Fibroblast of skin of right biceps (primary cell): Measurements from ENCODE around the gene SKAP1.
"Not testable (repeated sequence)": the region's sequence is repeated elsewhere in the genome, so short reads cannot be mapped to it uniquely, and the experiment has no call there.

Source experiments
- DNase-seq: peaks from one replicate; pipeline ENCODE4 v3.0.0-alpha.2; 2013

SKAP1 gene

DNA sequence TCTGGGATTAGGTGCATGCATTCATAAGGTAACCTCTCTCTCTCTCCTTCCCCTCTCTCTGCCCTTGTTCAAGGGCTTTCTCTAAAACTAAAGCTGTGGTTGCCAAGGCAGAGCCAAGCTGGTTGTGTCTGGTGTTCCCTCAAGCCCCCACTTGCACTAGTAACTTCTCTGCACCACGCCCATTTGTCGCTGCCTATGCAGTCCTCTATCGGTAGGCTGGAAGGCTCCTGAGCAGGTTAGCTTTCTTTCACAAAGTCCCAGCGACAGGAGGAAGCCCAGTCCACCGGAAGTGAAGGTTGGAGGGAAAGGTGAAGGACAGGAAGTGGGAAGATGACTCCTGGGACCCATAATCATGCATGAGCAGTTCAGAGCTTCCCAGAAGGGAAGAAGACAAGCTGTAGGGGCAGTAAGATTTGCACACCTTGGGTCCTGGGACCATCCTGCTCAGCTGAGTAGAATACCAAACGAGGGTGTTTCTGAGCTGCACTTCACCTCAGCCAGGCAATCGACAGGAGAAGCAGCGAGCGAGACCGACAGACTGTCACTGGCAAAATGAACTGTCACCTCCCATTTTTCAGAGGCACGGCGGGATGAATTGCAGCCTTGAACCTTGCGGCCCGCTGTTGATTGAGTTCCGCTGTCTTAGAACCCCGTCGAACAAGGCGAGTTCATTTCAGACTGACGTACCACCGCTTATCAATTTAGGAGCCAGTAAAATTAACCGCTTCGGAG is 14.7 kb upstream of the SKAP1 start:
- DNase-seq, result no peak

DNA sequence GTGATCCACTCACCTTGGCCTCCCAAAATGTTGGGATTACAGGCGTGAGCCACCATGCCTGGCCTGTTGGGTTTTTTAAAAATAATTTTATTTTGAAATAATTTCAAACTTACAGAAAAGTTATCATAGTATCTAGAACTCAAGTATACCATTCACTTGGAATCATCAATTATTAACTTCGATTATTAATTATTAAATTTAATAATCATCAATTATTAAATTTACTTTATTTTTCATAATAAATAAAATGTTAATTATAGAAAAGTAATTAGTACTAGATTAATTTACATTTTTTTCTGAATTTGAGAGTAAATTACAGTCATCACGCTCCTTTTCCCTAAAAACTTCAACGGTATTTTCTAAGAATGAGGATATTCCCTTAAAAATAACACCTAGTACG is 13.7 kb upstream of the SKAP1 start:
- DNase-seq, result no peak

DNA sequence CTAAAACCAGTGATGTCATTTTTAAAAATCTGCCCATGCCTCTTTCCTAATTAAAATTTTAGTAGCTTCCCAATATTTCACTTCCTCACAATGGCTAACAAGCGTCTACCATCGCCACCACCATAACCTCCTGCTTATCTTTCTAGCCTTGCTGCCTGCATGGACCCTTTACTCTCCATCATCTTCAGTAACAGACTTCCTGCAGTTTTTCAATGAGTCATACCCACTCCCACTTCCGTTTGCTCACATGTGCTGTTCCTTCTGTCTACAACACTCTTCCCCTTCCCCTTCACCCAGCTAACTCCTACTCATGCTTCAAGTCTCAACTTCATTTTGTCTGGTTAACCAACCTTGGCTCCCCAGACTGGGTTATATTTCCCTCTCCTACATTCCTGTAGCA is 12.8 kb upstream of the SKAP1 start:
- no peak for DNase-seq

DNA sequence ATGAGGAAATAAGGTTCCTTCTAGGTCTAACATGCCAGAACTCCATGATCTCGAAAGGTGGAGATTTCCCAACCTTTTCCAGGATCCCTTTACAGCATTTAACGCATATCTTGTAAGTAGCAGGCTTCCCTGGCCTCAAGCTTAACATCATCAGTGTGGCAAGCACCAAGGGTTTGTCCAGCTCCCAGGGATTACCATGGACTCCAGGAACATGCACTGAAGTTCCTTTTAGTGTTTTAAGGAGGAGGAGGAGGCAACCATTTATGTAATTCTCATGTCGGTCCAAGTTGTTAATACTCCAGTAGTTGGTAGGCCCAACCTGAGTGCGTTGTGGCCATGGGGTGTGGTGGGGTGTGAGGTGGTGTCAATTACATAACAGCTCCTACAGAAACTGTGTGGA is 11.8 kb upstream of the SKAP1 start:
- DNase-seq, result no peak

DNA sequence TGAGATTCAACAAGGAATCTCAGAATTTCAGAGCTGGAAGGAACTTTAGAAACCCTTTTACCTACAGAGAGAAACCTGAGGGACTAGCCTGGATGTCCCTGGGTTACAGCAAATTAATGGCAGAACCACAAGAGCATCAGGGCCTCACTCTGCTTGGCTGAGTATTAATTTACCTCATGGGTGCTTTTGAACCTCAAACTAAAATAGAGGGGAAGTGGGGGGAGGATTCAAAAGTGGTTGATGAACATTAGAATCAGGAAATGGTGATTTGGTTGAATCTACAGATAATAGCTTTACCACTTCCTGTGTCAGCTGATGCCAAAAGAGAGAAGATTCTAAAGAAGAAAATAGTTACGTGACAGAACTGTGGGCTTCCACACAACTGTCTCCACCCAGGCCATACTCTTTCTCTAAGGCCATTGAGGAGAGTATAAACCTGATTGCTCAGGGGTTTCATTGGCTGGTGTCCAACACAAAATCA is 11.3 kb upstream of the SKAP1 start:
- peak; percentile 38 for DNase-seq

DNA sequence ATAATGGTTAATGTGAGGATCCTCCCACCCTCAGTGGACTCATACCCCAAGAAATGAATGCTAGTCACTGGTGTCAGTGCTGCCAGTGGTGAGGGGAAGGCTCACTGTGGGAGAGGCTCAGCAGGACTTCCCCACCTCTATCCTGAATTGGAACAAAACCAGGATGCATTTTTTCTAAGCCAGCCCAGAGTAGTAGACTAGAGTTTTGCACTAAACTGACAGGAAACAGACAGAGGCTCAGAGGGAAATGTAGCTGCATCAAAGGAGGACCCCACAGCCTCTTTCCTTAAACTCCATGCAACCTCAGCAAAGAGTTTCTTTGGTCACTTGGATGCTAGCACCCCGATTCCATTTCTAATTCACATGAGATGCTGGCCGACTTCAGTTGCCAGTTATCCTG is 10.7 kb upstream of the SKAP1 start:
- DNase-seq, result no peak

DNA sequence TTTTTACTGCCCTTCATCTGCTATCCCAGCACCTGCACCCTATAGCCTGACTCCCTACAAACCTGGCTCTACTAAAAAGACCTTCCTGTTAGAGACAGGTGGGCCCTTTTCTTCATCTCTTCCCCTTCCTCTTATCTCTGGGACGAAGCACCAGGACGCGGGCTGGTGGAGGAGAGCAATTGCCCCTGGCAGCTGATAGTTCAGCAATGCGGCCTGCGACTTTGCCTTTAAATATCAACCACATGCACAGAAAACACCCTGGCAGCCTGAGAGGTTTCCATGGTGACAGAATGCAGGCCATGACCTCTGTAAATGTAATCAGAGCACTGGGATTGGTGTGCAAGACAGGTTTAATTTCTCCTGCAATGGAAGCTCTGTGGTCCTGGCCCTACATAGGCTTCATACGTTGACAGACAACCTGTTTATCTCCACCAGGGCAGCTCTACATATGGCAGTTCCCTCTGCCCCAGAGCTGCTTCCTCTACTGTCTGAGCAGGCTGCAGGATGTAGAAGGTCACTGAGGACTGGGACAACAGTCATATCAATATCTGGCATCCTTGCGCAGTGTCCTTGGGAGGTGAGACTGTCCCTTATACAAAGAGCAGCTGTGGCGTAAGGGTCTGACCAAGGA is 10.0 kb upstream of the SKAP1 start:
- DNase-seq, result no peak

DNA sequence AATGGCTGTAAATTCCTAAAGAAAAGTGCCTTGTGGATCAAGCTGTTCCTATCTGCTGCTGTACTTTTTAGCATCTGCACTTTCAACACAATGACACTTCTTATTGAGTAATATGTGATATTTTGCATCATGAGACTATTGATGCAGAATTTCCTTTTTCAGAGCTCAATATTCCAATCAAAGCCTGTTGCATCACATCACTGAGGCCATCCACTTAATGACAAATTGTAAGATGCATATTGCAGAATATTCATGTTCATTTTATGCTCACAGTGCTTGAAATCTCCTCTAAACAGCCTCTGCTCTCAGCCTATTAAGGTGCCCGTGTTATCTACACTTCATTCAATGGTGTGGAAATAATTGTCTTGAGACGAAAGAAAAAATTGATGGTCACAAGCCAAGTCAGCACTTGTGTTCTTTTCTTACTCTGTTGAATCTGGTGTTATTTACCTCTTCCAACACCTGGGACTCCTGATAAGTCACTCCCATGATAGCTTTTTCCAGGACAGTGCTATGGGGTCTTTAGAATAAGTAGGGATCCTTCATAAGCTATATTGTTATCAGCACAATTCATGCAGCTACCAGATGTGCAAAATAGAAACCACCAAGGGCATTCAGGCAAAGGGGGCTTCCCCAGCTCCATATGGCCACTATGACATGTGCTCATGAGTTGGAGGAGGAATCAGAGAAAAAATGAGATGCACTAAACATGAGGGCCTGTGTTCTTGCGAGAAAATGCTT is 9.3 kb upstream of the SKAP1 start:
- DNase-seq, result no peak

DNA sequence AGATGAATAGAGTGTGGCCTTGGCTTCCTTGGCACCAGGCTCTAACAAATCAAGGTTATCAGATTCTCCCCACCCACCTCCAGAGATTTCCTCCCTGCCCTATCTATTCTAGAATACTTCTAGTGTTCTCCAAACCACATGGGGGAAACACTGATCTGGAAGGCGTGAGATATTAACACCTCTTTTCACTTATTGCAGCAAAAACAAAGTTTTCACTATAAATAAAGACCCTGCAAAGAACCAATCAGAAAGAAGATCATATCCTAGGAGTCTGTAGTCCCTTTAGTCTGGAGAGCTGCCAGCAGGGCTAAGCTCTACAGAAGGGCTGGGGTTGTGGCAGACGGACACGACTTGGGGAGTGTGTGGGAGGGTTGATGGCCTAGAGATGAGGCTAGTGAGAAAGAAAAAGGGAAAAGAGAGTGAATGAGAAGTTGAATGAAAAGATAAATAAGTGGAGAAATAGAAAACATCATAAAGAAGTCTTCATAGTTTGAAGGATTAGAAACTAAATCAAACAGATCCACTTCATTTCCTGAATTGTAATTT is 8.6 kb upstream of the SKAP1 start:
- no peak for DNase-seq

DNA sequence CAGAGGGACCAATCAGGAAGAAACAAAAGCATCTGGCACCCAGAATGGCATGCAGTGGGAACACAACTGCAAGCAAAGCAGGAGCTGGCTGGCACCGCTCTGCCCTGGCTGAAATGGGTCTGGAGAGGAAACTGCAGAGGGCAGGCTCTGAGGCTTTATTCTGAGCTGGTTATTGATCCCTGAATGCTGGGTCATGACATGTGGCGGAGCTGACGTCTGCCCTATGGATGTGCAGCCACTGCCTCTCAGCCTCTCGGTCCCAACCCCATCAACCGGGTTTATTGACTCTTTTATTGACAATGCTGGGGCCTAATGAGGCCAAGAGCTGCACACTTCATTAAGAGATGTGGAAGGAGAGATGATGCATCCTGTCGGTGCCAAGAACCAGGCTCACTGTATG is 3.9 kb upstream of the SKAP1 start:
- no peak for DNase-seq

DNA sequence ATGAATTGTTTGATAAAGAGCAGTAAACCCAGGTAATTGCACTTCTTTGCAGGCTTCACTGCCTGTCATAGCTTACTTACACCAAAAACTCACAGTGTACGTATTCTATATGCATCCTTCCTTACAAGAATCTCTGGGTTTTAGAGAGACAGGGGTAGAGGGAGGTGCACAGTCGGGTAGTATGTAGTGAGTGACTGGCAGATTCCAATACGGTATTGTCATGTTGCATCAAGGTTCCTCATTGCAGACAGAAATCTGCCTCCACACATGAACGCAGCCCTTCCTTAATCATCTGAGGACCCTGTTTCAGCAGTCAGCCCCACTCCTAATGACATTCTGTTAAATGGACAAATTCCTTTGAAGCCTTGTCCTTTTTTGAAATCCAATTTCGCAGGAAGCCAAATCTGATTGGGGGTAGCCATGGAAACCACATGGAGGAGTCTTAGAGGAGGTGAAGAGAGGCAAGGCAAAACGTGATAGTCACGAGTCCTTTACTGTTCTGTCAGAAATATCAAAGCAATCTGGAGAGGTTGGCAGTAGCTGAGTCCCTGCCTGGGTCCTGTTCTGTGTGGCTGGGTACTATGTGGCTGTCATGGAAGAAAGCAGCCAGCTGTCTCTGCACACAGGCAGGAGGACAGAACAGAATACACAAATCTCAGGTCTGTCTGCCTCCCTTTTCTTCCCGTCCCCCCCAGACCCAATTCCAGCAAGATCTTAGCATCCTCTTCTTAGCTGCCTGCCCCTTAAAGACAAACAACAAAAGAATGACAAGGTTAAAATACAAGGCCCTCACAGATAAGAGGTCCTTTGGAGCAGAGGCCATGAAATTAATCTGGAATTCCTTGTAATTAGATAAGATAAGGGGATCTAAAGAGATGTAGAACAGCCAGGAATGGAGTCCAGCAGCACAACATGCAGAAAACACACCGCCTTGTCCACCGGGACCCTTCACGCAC is 3.1 kb upstream of the SKAP1 start:
- DNase-seq, result peak; percentile 10

DNA sequence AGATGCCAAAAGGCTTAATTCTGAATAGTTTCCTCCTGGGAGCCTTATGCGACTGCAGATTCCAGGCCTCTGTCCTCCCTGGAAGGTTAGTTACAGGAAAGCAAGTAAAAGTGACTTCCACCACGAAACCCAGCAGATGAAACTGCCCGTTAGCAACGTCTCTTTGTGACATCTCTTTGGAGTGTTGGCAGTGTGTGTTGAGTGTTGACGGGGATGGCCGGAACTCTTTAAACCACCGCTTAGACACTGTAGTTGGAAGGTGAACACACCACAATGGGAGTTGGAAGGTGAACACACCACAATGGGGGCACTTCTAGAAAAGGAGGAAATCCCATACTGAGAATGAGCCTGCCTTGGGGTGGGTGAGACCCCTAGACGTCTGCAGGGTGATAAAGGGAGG is 858 bp downstream of the SKAP1 start:
- no peak for DNase-seq

DNA sequence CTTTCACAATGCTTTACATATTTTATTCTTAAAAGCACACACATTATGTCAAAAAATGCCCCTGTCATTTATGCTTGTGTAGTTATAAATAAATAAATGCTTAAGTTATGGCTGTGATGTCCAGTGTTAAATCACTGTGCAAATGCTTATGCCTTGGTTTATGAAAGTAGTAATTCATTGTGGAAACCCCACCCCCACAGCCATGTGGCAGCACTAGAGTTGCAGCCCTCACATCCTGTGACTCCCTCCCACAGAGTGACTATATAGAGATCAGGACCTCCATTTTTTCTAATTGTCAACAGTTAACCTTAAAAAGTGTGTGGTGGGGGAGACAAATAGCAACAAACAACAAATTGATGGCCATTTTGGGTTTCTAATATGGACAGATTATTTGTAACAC is 2.4 kb downstream of the SKAP1 start:
- no peak for DNase-seq

DNA sequence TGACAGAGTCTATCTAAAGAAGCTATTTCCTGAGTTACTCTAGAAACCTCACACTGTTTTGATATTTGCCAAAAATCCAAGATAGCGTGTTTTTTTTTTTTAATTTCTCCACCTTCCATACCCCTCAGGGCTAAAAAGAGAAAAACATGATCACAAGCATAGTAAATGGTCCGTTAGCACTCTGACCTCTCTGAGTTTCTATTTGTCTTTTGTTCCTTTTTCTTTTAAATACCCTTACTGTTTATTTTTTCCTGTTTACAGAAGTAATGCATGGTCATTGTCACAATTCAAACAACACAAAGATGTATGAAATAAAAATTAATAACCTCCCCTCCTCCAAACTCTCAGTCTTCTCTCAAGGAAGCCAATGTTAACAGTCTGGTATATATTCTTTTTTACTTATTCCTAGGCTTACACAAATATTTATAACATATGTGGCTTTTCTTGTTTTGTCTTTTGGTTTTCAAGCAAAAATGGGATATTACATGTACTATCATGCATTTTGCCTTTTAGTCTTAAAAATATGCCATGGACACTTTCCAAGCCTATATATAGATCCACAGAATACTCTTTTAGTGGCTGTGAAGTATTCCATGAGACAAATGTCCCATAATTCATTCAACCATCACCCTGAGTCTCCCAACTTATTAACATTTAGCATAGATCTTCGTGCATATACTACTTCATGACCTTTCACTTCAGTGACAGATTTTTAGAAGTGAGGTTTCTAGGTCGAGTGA is 3.1 kb downstream of the SKAP1 start:
- no peak for DNase-seq

DNA sequence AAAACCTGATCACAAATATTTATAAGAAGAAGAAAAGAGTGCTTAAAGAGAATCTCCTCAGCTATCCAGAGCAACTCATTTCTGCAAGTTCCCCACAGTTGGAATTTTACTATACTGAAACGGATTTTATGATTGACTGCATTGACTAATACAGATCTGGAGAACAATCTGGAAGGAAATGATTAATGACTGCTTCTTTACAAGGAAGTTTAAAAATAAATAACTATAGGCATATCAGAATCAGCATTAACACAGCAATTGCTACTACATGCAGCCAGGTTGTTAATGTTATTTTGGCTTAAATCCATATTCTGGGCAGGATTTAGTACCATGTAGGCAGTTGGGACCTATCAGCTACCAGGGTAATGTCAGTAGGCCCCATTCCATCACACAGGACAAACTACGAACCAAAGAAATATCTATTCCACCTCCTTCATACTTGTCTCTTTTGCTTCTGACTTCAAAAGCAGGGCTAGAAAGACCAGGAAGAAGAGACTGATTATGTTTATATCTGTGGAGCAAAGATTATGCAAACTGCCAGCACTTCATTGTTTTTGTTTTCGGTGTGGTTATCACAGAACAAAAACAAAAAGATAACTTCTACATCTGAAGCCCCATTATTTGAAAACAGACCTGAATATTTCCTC is 3.9 kb downstream of the SKAP1 start:
- no peak for DNase-seq

DNA sequence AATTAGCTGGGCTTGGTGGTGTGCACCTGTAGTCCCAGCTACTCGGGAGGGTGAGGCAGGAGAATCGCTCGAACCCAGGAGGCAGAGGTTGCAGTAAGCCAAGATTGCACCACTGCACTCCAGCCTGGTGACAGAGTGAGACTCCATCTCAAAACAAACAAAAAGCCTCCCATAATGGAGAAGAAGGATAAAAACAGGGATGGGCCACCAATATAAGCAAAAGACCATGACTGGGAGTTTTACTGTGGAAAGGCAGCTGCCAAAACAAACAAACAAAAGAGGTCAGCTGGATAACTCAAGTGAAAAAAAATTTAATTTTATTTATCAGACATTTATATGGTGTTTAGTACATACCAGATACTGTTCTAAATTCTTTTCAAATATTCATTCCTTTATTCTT is 8.0 kb downstream of the SKAP1 start:
- DNase-seq, result not testable (repeated sequence)

DNA sequence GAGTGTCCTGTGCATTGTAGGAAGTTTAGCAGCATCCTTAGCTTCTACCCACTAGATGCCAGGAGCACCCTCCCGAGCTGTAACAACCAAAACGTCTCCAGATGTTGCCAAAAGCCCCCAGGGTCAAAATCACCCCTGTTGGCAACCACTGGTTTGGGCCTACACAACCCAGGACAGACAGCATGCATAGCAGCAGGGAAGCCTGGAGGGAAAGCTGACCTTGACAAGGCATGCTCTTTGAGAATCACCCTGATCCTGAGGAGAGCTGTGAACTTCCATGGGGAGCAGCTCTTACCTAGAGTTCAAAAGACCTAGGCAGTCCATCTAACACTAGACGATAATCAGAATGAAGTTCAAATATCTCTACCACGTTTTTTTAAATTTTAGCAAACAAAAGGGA is 9.2 kb downstream of the SKAP1 start:
- no peak for DNase-seq

DNA sequence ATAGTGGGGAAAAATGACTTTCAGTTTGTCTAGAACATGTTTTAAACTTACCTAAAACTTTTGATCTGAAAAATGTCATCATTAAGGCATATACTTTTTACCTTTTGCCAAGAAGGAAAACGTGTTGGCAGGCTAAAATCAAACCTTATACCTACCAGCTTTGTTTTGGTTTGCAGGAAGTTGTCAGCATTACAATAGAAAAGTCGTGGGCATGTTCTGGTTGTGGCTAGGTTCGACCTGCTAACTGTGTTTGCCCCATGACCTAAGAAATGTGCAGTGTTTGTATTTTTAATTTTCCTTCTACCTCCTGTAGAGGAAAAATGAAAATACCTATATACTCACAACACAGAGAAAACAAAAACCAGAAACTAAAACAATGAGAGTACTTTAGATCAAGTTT is 13.0 kb downstream of the SKAP1 start:
- DNase-seq, result no peak

DNA sequence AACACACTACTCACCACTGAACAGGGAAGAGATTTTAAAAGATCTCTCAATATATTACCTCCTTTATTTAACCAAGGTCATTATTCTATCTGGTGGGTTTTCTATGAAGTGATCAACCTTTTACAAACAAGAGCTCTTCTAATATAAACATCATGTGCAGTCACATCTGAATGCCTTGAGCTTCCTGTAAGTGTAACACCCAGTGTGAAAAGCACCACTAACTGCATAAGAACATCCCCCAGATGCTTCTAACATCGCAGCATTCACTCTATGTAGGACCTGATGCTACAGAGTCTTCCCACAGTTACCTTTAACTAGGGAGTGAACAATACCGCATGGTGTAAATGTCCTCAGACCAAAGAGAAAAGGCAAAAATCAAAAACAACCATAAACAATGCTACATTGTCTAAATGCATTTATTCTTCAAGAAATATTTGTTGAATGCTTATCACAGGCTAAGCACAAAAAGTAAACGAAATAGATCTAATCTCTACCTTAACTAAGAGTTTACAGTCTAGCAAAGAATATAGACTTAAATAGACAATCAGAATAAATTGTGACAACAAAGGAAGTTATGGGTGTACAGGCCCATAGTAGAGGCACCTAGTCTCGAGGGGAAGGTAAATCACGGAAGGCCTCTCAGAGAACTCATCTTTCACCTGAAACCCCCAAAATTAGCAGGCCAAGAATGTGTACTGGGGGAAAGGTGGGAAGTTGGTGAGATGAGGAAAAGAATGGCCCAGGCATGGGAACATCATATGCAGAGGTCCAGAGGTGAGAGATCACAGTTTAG is 16.2 kb downstream of the SKAP1 start:
- DNase-seq, result no peak

DNA sequence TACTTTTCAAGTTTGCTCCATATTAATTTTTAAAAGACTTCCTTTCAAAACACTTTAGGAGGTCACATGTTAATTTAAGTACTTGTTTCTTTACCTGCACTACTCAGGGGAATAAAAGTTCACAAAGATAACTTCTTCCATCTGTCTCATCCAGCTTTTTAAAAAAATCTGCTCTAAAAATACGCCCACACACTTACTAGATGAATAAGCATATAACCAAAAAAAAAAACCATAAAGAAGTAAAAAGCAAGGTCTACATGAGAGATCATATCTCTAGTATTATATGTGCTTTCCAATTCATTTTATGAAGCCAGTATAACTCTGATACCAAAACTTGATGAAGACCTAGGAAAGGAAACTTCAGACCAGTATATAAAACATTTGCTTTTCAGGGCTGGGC is 17.2 kb downstream of the SKAP1 start:
- DNase-seq, result no peak

DNA sequence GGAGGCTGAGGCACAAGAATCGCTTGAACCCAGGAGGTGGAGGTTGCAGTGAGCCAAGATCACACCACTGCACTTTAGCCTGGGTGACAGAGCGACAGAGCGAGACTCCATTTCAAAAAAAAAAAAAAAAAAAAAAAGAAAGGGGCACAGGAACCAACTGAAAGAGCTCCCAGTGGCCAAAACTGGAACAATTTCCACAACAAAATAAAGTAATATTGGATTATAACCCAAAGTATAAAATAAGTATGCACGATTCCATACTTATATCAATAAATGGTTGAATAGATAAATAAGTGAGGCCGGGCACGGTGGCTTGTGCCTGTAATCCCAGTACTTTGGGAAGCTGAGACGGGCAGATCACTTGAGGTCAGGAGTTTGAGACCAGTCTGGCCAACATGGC is 19.2 kb downstream of the SKAP1 start:
- DNase-seq, result not testable (repeated sequence)
